ENCODE measurements around the gene AP3M1. TPM values are rescaled to one million over a fixed set of nuclear protein-coding genes. Genes with fewer than 3 reads are reported as not detected.

AP3M1 gene
- total RNA-seq, 1 donor from 2014 or later = 33.1 TPM

DNA sequence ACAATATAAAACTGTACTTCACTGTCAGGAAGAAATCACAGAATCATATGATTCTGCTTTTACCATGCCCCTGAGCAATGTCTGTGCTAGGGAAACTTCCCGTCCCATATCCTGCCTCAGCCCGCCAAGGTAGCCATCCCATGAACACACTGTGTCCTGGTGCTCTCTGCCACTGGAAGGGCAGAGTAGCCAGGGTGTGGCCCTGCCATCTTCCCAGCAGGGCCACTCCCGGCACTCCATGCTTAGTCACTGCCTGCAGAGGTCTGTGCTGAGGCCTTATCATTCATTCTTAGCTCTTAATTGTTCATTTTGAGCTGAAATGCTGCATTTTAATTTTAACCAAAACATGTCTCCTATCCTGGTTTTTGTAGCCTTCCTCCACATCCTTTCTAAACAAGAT is 31.8 kb downstream of the AP3M1 start:
- no peaks in the 10 kb centered on the region for H3K27me3 ChIP-seq
- no peak overlapping the region for H3K4me3 ChIP-seq
- no peak for DNase-seq
- peak; percentile 48 for ATAC-seq
- H3K27ac ChIP-seq = peak overlapping the region; percentile 28
- peaks cover 9% of the 10 kb centered on the region for H3K4me1 ChIP-seq
- peaks cover 96% of the 10 kb centered on the region for H3K36me3 ChIP-seq
- TF ChIP-seq, protein P1, sequence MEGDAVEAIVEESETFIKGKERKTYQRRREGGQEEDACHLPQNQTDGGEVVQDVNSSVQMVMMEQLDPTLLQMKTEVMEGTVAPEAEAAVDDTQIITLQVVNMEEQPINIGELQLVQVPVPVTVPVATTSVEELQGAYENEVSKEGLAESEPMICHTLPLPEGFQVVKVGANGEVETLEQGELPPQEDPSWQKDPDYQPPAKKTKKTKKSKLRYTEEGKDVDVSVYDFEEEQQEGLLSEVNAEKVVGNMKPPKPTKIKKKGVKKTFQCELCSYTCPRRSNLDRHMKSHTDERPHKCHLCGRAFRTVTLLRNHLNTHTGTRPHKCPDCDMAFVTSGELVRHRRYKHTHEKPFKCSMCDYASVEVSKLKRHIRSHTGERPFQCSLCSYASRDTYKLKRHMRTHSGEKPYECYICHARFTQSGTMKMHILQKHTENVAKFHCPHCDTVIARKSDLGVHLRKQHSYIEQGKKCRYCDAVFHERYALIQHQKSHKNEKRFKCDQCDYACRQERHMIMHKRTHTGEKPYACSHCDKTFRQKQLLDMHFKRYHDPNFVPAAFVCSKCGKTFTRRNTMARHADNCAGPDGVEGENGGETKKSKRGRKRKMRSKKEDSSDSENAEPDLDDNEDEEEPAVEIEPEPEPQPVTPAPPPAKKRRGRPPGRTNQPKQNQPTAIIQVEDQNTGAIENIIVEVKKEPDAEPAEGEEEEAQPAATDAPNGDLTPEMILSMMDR (IDR thresholded peaks at IDR 0.05) = no peak
- intact Hi-C loops (cut with DNase I) = no loop called here
- no peaks in the 10 kb centered on the region for H3K9me3 ChIP-seq

DNA sequence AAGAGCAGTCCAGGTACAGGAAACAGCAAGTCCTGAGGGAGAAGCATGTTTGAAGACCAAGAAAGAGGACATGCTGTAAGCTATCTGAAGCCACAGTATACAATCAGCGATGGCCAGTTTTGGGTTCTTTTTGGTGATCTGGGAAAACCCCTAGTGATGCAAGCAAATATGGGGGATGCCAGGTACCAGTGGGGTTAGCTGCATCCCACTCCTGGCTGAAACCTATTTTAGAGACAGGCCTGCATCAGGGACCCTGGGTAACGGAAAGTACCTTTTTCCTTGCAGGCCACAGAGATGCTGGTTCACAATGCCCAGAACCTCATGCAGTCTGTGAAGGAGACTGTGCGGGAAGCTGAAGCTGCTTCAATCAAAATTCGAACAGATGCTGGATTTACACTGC is 32.9 kb downstream of the AP3M1 start:
- TF ChIP-seq, protein P1 (IDR thresholded peaks at IDR 0.05) = no peak
- no peak overlapping the region for H3K4me3 ChIP-seq
- no peak for ATAC-seq
- no peaks in the 10 kb centered on the region for H3K9me3 ChIP-seq
- DNase-seq = no peak
- no peak overlapping the region for H3K27ac ChIP-seq
- intact Hi-C loops (cut with DNase I) = no loop called here
- H3K27me3 ChIP-seq = no peaks in the 10 kb centered on the region
- peaks cover 6% of the 10 kb centered on the region for H3K4me1 ChIP-seq
- peaks cover 95% of the 10 kb centered on the region for H3K36me3 ChIP-seq

DNA sequence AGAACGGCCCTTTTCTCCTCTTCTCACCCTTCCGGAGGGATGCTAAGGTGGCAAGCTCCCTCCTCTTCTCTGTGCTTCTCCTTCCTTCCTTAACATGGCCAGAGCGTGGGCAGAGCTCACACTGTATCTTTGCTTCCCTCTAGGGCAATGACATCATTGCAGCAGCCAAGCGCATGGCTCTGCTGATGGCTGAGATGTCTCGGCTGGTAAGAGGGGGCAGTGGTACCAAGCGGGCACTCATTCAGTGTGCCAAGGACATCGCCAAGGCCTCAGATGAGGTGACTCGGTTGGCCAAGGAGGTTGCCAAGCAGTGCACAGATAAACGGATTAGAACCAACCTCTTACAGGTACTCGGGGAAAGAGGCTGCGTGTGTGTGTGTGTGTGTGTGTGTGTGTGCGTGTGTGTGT is 36.6 kb downstream of the AP3M1 start:
- TF ChIP-seq, protein P1 (IDR thresholded peaks at IDR 0.05) = no peak
- DNase-seq (no peak), ATAC-seq (no peak)
- Histone ChIP-seq H3K27ac (no peak overlapping the region), H3K36me3 (peaks cover 95% of the 10 kb centered on the region), H3K4me1 (no peaks in the 10 kb centered on the region), H3K4me3 (no peak overlapping the region), H3K9me3 (no peaks in the 10 kb centered on the region), H3K27me3 (no peaks in the 10 kb centered on the region)
- intact Hi-C loops (cut with DNase I) = no loop called here

DNA sequence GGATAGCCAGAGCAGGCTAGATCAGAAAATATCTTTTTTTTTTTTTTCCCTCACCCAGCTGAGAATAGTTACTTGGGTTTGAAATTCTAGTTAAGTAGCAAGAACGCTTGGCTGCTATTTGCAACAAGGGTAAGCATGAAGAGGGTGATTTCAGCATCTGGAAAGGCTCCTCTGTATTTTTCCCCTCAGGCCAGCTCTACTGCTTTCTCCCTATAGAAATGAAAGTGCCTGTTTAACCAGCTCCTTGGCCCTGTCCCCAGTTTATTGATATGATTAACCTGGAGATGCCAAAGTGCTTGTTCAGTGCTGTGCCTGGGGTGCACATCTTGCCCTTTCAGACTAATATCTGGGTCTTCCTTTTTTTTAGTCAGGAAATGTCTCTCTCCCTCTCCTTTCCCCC is 37.1 kb downstream of the AP3M1 start:
- intact Hi-C loops (cut with DNase I) = no loop called here
- Histone ChIP-seq H3K4me1 (no peaks in the 10 kb centered on the region), H3K9me3 (no peaks in the 10 kb centered on the region), H3K27me3 (no peaks in the 10 kb centered on the region), H3K36me3 (peaks cover 95% of the 10 kb centered on the region), H3K27ac (no peak overlapping the region), H3K4me3 (no peak overlapping the region)
- DNase-seq (no peak), ATAC-seq (no peak)
- TF ChIP-seq, protein P1 (IDR thresholded peaks at IDR 0.05) = no peak

DNA sequence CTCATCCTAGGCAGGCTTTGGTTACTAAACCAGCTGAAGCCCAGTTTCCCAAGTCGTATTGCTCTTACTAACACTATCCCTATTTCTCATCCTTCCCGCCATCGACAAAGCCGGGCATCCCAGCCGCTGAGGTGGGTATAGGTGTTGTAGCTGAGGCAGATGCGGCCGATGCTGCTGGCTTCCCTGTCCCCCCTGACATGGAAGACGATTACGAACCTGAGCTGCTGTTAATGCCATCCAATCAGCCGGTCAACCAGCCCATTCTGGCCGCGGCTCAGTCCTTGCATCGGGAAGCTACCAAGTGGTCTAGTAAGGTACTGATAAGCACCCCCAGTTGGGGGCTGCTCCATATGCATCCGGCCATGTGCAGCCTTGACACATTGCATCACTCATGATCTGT is 38.8 kb downstream of the AP3M1 start:
- Histone ChIP-seq H3K27ac (no peak overlapping the region), H3K9me3 (no peaks in the 10 kb centered on the region), H3K36me3 (peaks cover 97% of the 10 kb centered on the region), H3K4me1 (no peaks in the 10 kb centered on the region), H3K27me3 (no peaks in the 10 kb centered on the region), H3K4me3 (no peak overlapping the region)
- DNase-seq (no peak), ATAC-seq (no peak)
- intact Hi-C loops (cut with DNase I) = no loop called here
- TF ChIP-seq, protein P1 (IDR thresholded peaks at IDR 0.05) = no peak

DNA sequence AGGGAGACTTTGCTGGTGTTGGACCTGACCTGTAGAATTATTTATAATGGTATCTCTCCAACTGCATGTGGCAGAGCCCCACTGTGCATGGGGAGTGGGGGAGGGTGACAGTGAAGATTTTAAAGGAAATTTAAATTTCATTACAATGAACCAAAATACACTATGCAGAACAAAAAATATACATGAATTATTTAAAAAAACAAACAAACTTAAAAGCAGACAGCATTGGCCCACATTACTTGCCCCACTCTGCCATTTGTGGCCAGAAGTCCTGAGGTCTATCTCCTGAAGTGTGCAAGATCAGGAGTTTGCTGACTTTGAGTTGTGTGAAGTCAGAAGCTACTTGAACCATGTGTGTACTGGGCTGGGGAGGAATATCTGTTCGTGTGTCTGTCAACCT is 40.5 kb downstream of the AP3M1 start:
- DNase-seq (no peak), ATAC-seq (no peak)
- intact Hi-C loops (cut with DNase I) = no loop called here
- TF ChIP-seq, protein P1 (IDR thresholded peaks at IDR 0.05) = no peak
- H3K4me3 ChIP-seq = no peak overlapping the region
- H3K9me3 ChIP-seq = no peaks in the 10 kb centered on the region
- H3K27ac ChIP-seq = no peak overlapping the region
- H3K4me1 ChIP-seq = no peaks in the 10 kb centered on the region
- H3K27me3 ChIP-seq = no peaks in the 10 kb centered on the region
- H3K36me3 ChIP-seq = peaks cover 97% of the 10 kb centered on the region

Data from upper lobe of right lung (tissue), 1 donor.